Glomerular endothelial cell (primary cell): Measurements from ENCODE around the gene FILIP1L. TPM values are rescaled to one million over a fixed set of nuclear protein-coding genes. Genes with fewer than 3 reads are reported as not detected.

ENCODE experiments used
- DNase-seq: peaks from one replicate; pipeline ENCODE4 v3.0.0-alpha.2; 2011; ENCODE audit warnings: low read depth, low spot score; ENCODE audit errors: extremely low read depth
- total RNA-seq: library from RNA; depleted of rRNA; stranded (reverse); fragments of >200 nt; gene quantifications from 2 replicates; pipeline ENCODE4 v1.2.3, GENCODE V29; 2015

The FILIP1L gene
- total RNA-seq, 1 donor from 2014 or later = 70.8 TPM

GRCh38 chr3:99934975-99935797 lies 179.1 kb downstream of the FILIP1L start:
- DNase-seq = no peak

- DNase-seq = no peak
These were observed 180.1 kb downstream of the FILIP1L start for GRCh38 chr3:99933971-99934750.

- no peak for DNase-seq
These were observed 183.2 kb downstream of the FILIP1L start for GRCh38 chr3:99931059-99931458.

- DNase-seq = no peak
These were observed 184.6 kb downstream of the FILIP1L start for GRCh38 chr3:99929745-99930139.

- no peak for DNase-seq
These were observed 185.2 kb downstream of the FILIP1L start for GRCh38 chr3:99928771-99929744.

- no peak for DNase-seq
These were observed 186.4 kb downstream of the FILIP1L start for GRCh38 chr3:99927671-99928457.

- no peak for DNase-seq
These were observed 188.6 kb downstream of the FILIP1L start for GRCh38 chr3:99925584-99926230.

GRCh38 chr3:99923873-99924272 lies 190.4 kb downstream of the FILIP1L start:
- no peak for DNase-seq

- DNase-seq = no peak
These were observed 192.3 kb downstream of the FILIP1L start for GRCh38 chr3:99921986-99922385.

- DNase-seq = no peak
These were observed 193.0 kb downstream of the FILIP1L start for GRCh38 chr3:99921377-99921695.

- no peak for DNase-seq
These were observed 193.6 kb downstream of the FILIP1L start for GRCh38 chr3:99920481-99921376.

- DNase-seq = no peak
These were observed 194.6 kb downstream of the FILIP1L start for GRCh38 chr3:99919694-99920093.

- DNase-seq = no peak
These were observed 195.6 kb downstream of the FILIP1L start for GRCh38 chr3:99918715-99919114.

- DNase-seq = no peak
These were observed 198.3 kb downstream of the FILIP1L start for GRCh38 chr3:99915906-99916432.

GRCh38 chr3:99911433-99911832 lies 202.9 kb downstream of the FILIP1L start:
- DNase-seq = no peak

GRCh38 chr3:99910752-99911290 lies 203.5 kb downstream of the FILIP1L start:
- no peak for DNase-seq

- no peak for DNase-seq
These were observed 204.4 kb downstream of the FILIP1L start for GRCh38 chr3:99909714-99910495.
